Islet precursor cell (in vitro differentiated cells): ENCODE measurements around the gene DRICH1.
"Not testable (repeated sequence)": the region's sequence is repeated elsewhere in the genome, so short reads cannot be mapped to it uniquely, and the experiment has no call there.

Experiments
- DNase-seq: peaks from one replicate; pipeline ENCODE4 v3.0.0-alpha.2; 2018

DRICH1 gene

GRCh38 chr22:23632178-23632577, at the start of gene DRICH1:
Gene DRICH1 (minus strand): TSS chr22:23632321. CDS start chr22:23632023, 298 bp downstream.
- DNase-seq, result peak; percentile 65

- DNase-seq, result no peak
Measured at GRCh38 chr22:23681026-23681809, 49.1 kb upstream of the DRICH1 start.

- DNase-seq, result no peak
Measured at GRCh38 chr22:23678133-23678532, 46.0 kb upstream of the DRICH1 start.

- no peak for DNase-seq
Measured at GRCh38 chr22:23677701-23677995, 45.5 kb upstream of the DRICH1 start.

GRCh38 chr22:23676841-23677700, 45.0 kb upstream of the DRICH1 start:
- not testable (repeated sequence) for DNase-seq

- no peak for DNase-seq
Measured at GRCh38 chr22:23675502-23676415, 43.6 kb upstream of the DRICH1 start.

GRCh38 chr22:23674886-23675501, 42.9 kb upstream of the DRICH1 start:
- DNase-seq, result not testable (repeated sequence)

GRCh38 chr22:23673826-23674690, 41.9 kb upstream of the DRICH1 start:
- no peak for DNase-seq

- no peak for DNase-seq
Measured at GRCh38 chr22:23673050-23673620, 41.0 kb upstream of the DRICH1 start.

GRCh38 chr22:23672307-23673049, 40.4 kb upstream of the DRICH1 start:
- DNase-seq, result not testable (repeated sequence)

- DNase-seq, result not testable (repeated sequence)
Measured at GRCh38 chr22:23671387-23671786, 39.3 kb upstream of the DRICH1 start.

GRCh38 chr22:23670378-23671295, 38.5 kb upstream of the DRICH1 start:
- no peak for DNase-seq

- not testable (repeated sequence) for DNase-seq
Measured at GRCh38 chr22:23660381-23660780, 28.3 kb upstream of the DRICH1 start.

- no peak for DNase-seq
Measured at GRCh38 chr22:23657727-23658126, 25.6 kb upstream of the DRICH1 start.

- DNase-seq, result no peak
Measured at GRCh38 chr22:23655891-23656475, 23.9 kb upstream of the DRICH1 start.

- DNase-seq, result no peak
Measured at GRCh38 chr22:23652711-23653110, 20.6 kb upstream of the DRICH1 start.

GRCh38 chr22:23652286-23652685, 20.2 kb upstream of the DRICH1 start:
- DNase-seq, result no peak

- DNase-seq, result no peak
Measured at GRCh38 chr22:23651676-23652075, 19.6 kb upstream of the DRICH1 start.

GRCh38 chr22:23649071-23649501, 17.0 kb upstream of the DRICH1 start:
- no peak for DNase-seq
